Osteoblast (primary cell): ENCODE measurements around the gene NEK2. TPM values are rescaled to one million over a fixed set of nuclear protein-coding genes. Genes with fewer than 3 reads are reported as not detected.
A peak's percentile ranks its signal among the peaks of the same experiment; 100 is the strongest.

Experiments
- DNase-seq: peaks from one replicate; pipeline ENCODE4 v3.0.0; 2011; ENCODE audit warnings: low spot score, mixed read lengths; ENCODE audit not compliant: insufficient read length; ENCODE audit errors: missing footprints
- H2AFZ ChIP-seq: 2 replicates; pipeline ENCODE4 v1.6.0; 2011; ENCODE audit warnings: mild to moderate bottlenecking, low read length
- H3K27ac ChIP-seq: 2 replicates; pipeline ENCODE4 v1.5.1; 2011; ENCODE audit warnings: mild to moderate bottlenecking, low read depth, low read length, moderate library complexity
- H3K27me3 ChIP-seq: 2 replicates; pipeline ENCODE4 v1.6.0; 2012; ENCODE audit warnings: mild to moderate bottlenecking, control low read depth, inconsistent platforms, low read length, moderate library complexity; ENCODE audit not compliant: insufficient read depth
- H3K36me3 ChIP-seq: 2 replicates; pipeline ENCODE4 v1.5.1; 2011; ENCODE audit warnings: mild to moderate bottlenecking, low read length, control low read depth, moderate library complexity; ENCODE audit not compliant: insufficient read depth
- H3K4me1 ChIP-seq: 2 replicates; pipeline ENCODE4 v1.5.1; 2011; ENCODE audit warnings: mild to moderate bottlenecking, low read length, control low read depth, moderate library complexity; ENCODE audit not compliant: insufficient read depth
- H3K4me2 ChIP-seq: 2 replicates; pipeline ENCODE4 v1.6.0; 2011; ENCODE audit warnings: mild to moderate bottlenecking, low read length; ENCODE audit not compliant: insufficient read depth
- H3K4me3 ChIP-seq: fragments of 200-600 bp; sonication (generic); 3 replicates; pipeline ENCODE4 v1.5.1; 2012; ENCODE audit warnings: mild to moderate bottlenecking, low read length, inconsistent platforms; ENCODE audit not compliant: insufficient read depth
- H3K79me2 ChIP-seq: 2 replicates; pipeline ENCODE4 v1.6.0; 2012; ENCODE audit warnings: mild to moderate bottlenecking, low read length, control low read depth, inconsistent platforms; ENCODE audit not compliant: insufficient read depth
- H3K9me3 ChIP-seq: 2 replicates; pipeline ENCODE4 v1.5.1; 2011; ENCODE audit warnings: low read depth, low read length, control low read depth
- H4K20me1 ChIP-seq: 2 replicates; pipeline ENCODE4 v1.6.0; 2012; ENCODE audit warnings: mild to moderate bottlenecking, low read length, control low read depth; ENCODE audit not compliant: insufficient read depth
- CTCF ChIP-seq: IDR thresholded peaks from 2 replicates; pipeline ENCODE4 v1.5.1; 2011; ENCODE audit warnings: mild to moderate bottlenecking, low read depth, low read length, moderate library complexity; ENCODE audit errors: extremely low read depth
- total RNA-seq: library from RNA; depleted of rRNA; stranded (reverse); fragments of >200 nt; gene quantifications from 2 replicates; pipeline ENCODE4 v1.2.3, GENCODE V29; 2012

Gene NEK2
- total RNA-seq, 1 donor = 1.4 TPM

- no peak overlapping the region for H3K4me3 ChIP-seq
- no peaks in the 10 kb centered on the region for H3K9me3 ChIP-seq
- no peak overlapping the region for H2AFZ ChIP-seq
- DNase-seq = no peak
- no peak overlapping the region for H3K4me2 ChIP-seq
- no peak for TF ChIP-seq CTCF
- no peak overlapping the region for H3K27ac ChIP-seq
- no peaks in the 10 kb centered on the region for H4K20me1 ChIP-seq
- no peaks in the 10 kb centered on the region for H3K4me1 ChIP-seq
- no peaks in the 10 kb centered on the region for H3K79me2 ChIP-seq
- no peaks in the 10 kb centered on the region for H3K27me3 ChIP-seq
- no peaks in the 10 kb centered on the region for H3K36me3 ChIP-seq
Observed at GRCh38 chr1:211713231-211713630, 37.8 kb upstream of the NEK2 start.

- no peak for TF ChIP-seq CTCF
- no peaks in the 10 kb centered on the region for H3K79me2 ChIP-seq
- H3K27ac ChIP-seq = no peak overlapping the region
- DNase-seq = no peak
- no peak overlapping the region for H3K4me2 ChIP-seq
- no peak overlapping the region for H3K4me3 ChIP-seq
- H2AFZ ChIP-seq = peak overlapping the region; percentile 43
- H3K4me1 ChIP-seq = no peaks in the 10 kb centered on the region
- H3K9me3 ChIP-seq = no peaks in the 10 kb centered on the region
- no peaks in the 10 kb centered on the region for H3K27me3 ChIP-seq
- no peaks in the 10 kb centered on the region for H4K20me1 ChIP-seq
- no peaks in the 10 kb centered on the region for H3K36me3 ChIP-seq
Observed at GRCh38 chr1:211711315-211711705, 35.9 kb upstream of the NEK2 start.

GRCh38 chr1:211710566-211711314, 35.3 kb upstream of the NEK2 start:
- no peaks in the 10 kb centered on the region for H3K9me3 ChIP-seq
- H3K79me2 ChIP-seq = no peaks in the 10 kb centered on the region
- TF ChIP-seq CTCF = no peak
- no peak overlapping the region for H3K4me2 ChIP-seq
- DNase-seq = no peak
- no peaks in the 10 kb centered on the region for H4K20me1 ChIP-seq
- H3K27me3 ChIP-seq = no peaks in the 10 kb centered on the region
- H2AFZ ChIP-seq = peak overlapping the region; percentile 43
- no peak overlapping the region for H3K4me3 ChIP-seq
- H3K27ac ChIP-seq = no peak overlapping the region
- no peaks in the 10 kb centered on the region for H3K36me3 ChIP-seq
- no peaks in the 10 kb centered on the region for H3K4me1 ChIP-seq

GRCh38 chr1:211708926-211709325, 33.5 kb upstream of the NEK2 start:
- Histone ChIP-seq H3K4me1 (no peaks in the 10 kb centered on the region), H3K9me3 (no peaks in the 10 kb centered on the region), H3K27me3 (no peaks in the 10 kb centered on the region), H3K79me2 (no peaks in the 10 kb centered on the region), H2AFZ (no peak overlapping the region), H3K4me2 (no peak overlapping the region), H4K20me1 (no peaks in the 10 kb centered on the region), H3K36me3 (no peaks in the 10 kb centered on the region), H3K27ac (no peak overlapping the region), H3K4me3 (no peak overlapping the region)
- no peak for TF ChIP-seq CTCF
- no peak for DNase-seq
